Thyroid gland (tissue), 4 donors: Measurements from ENCODE around the gene MRPL42. TPM values are rescaled to one million over a fixed set of nuclear protein-coding genes. Genes with fewer than 3 reads are reported as not detected.
A peak's percentile ranks its signal among the peaks of the same experiment; 100 is the strongest.

ENCODE experiments used
- DNase-seq, 2 donors: peaks; one replicate each; pipeline ENCODE4 v3.0.0-alpha.2; 2019
- H3K27ac ChIP-seq, 3 donors: fragments of 200-600 bp; sonication (generic); 1 replicate in 2 of 3; 2 replicates in 1 of 3; pipeline ENCODE4 v1.5.1; 2016 to 2019; ENCODE audit warnings: mild to moderate bottlenecking in 1 of 3, moderate library complexity in 1 of 3
- H3K27me3 ChIP-seq: fragments of 200-600 bp; sonication (generic); one replicate; pipeline ENCODE4 v1.5.1; 2019
- H3K36me3 ChIP-seq, 2 donors: fragments of 200-600 bp; sonication (generic); one replicate each; pipeline ENCODE4 v1.5.1; 2016 to 2019
- H3K4me1 ChIP-seq, 2 donors: fragments of 200-600 bp; sonication (generic); one replicate each; pipeline ENCODE4 v1.5.1; 2017 to 2019
- H3K4me3 ChIP-seq, 3 donors: fragments of 200-600 bp; sonication (generic); replicated peaks in 1 of 3; 1 replicate in 2 of 3; 2 replicates in 1 of 3; pipeline ENCODE4 v1.5.1; 2016; ENCODE audit warnings: mild to moderate bottlenecking in 1 of 3
- H3K9me3 ChIP-seq: fragments of 200-600 bp; sonication (generic); one replicate; pipeline ENCODE4 v1.5.1; 2017
- CTCF ChIP-seq, 6 experiments: fragments of 200-600 bp in 3 of 6; fragments of 450-650 bp in 3 of 6; sonication (generic) in 3 of 6; IDR thresholded peaks; one replicate each; pipeline ENCODE4 v1.5.1; 2016 to 2019; ENCODE audit warnings: antibody characterized with exemption in 6 of 6, mild to moderate bottlenecking in 2 of 6, inconsistent platforms in 1 of 6, moderate library complexity in 1 of 6
- POLR2A ChIP-seq, 2 donors: fragments of 450-650 bp; IDR thresholded peaks; one replicate each; pipeline ENCODE4 v1.6.1; 2017; ENCODE audit warnings: antibody characterized with exemption in 2 of 2, mild to moderate bottlenecking in 2 of 2, moderate library complexity in 1 of 2
- WGBS, 2 donors: methylation state at CpG; one replicate each; pipeline ENCODE4 v1.1.5; 2017; 5-methylcytosine and 5-hydroxymethylcytosine counted together
- intact Hi-C: fragments of 100-400 bp; cut with DNase I; formaldehyde crosslinking; loops from one replicate; pipeline ENCODE4 v1.15.1; 2023
- total RNA-seq, 4 donors: library from RNA; depleted of rRNA; stranded (reverse); fragments of >200 nt; gene quantifications; one replicate each; pipeline ENCODE4 v1.2.3, GENCODE V29; 2016

Gene MRPL42
- total RNA-seq, 4 donors from 2014 or later: 42.1 to 71.8 (median 64.0) TPM

- H3K36me3 ChIP-seq: no peaks in the 10 kb centered on the region
- TF ChIP-seq POLR2A (IDR thresholded peaks at IDR 0.05): no peak
- TF ChIP-seq CTCF (IDR thresholded peaks at IDR 0.05): no peak
- no peak overlapping the region for H3K4me3 ChIP-seq
- H3K27me3 ChIP-seq: no peaks in the 10 kb centered on the region
- peaks cover 0 to 5% of the 10 kb centered on the region in 2 donors for H3K4me1 ChIP-seq
- intact Hi-C loops: no loop called here
- H3K27ac ChIP-seq: no peak overlapping the region
- no peak for DNase-seq
- H3K9me3 ChIP-seq: no peaks in the 10 kb centered on the region
- 67 to 68% methylated on average over 10 of the region's 10 CpGs for WGBS, 2 donors
These were observed 57.2 kb downstream of the MRPL42 start for GRCh38 chr12:93524386-93525133.

GRCh38 chr12:93526786-93527428 is 59.6 kb downstream of the MRPL42 start:
- peak; percentile 43 to 71 for DNase-seq
- intact Hi-C loops: no loop called here
- no peaks in the 10 kb centered on the region for H3K36me3 ChIP-seq
- H3K9me3 ChIP-seq: no peaks in the 10 kb centered on the region
- TF ChIP-seq POLR2A (IDR thresholded peaks at IDR 0.05) (no peak), CTCF (IDR thresholded peaks at IDR 0.05) (no peak)
- no peaks in the 10 kb centered on the region for H3K27me3 ChIP-seq
- H3K4me1 ChIP-seq: peaks cover 0 to 5% of the 10 kb centered on the region in 2 donors
- peak overlapping the region in 2 of 3 donors; percentile 53 to 54 for H3K27ac ChIP-seq
- WGBS, 2 donors: 19 to 41% methylated on average over 4 of the region's 4 CpGs
- H3K4me3 ChIP-seq: no peak overlapping the region

GRCh38 chr12:93530358-93530757 is 63.0 kb downstream of the MRPL42 start:
- 48 to 69% methylated on average over 5 of the region's 5 CpGs for WGBS, 2 donors
- Histone ChIP-seq H3K36me3 (no peaks in the 10 kb centered on the region), H3K27me3 (no peaks in the 10 kb centered on the region), H3K27ac (no peak overlapping the region), H3K9me3 (no peaks in the 10 kb centered on the region), H3K4me1 (peaks cover 0 to 5% of the 10 kb centered on the region in 2 donors), H3K4me3 (no peak overlapping the region)
- DNase-seq: no peak
- no peak for TF ChIP-seq CTCF (IDR thresholded peaks at IDR 0.05)
- no peak for TF ChIP-seq POLR2A (IDR thresholded peaks at IDR 0.05)
- intact Hi-C loops: no loop called here

GRCh38 chr12:93533310-93533709 is 66.0 kb downstream of the MRPL42 start:
- Histone ChIP-seq H3K27me3 (no peaks in the 10 kb centered on the region), H3K27ac (no peak overlapping the region), H3K4me3 (no peak overlapping the region), H3K36me3 (no peaks in the 10 kb centered on the region), H3K9me3 (no peaks in the 10 kb centered on the region), H3K4me1 (peaks cover 0 to 10% of the 10 kb centered on the region in 2 donors)
- TF ChIP-seq POLR2A (IDR thresholded peaks at IDR 0.05): no peak
- TF ChIP-seq CTCF (IDR thresholded peaks at IDR 0.05): no peak
- DNase-seq: no peak
- intact Hi-C loops: no loop called here
- 85 to 90% methylated on average over 5 of the region's 5 CpGs for WGBS, 2 donors
